NCI-H1105 treated with DMSO at 0.1 percent for 48 hours (cell line): ENCODE results near the gene BSND.
"Not testable (repeated sequence)": the region's sequence is repeated elsewhere in the genome, so short reads cannot be mapped to it uniquely, and the experiment has no call there.

ENCODE experiments used
- DNase-seq: peaks from one replicate; lab custom pipeline; 2025; lab: John Stamatoyannopoulos, UW

The BSND gene

GRCh38 chr1:55015731-55016620, 17.2 kb downstream of the BSND start:
- DNase-seq: no peak

- DNase-seq: no peak
Measured at GRCh38 chr1:55018395-55018794, 19.7 kb downstream of the BSND start.

DNA sequence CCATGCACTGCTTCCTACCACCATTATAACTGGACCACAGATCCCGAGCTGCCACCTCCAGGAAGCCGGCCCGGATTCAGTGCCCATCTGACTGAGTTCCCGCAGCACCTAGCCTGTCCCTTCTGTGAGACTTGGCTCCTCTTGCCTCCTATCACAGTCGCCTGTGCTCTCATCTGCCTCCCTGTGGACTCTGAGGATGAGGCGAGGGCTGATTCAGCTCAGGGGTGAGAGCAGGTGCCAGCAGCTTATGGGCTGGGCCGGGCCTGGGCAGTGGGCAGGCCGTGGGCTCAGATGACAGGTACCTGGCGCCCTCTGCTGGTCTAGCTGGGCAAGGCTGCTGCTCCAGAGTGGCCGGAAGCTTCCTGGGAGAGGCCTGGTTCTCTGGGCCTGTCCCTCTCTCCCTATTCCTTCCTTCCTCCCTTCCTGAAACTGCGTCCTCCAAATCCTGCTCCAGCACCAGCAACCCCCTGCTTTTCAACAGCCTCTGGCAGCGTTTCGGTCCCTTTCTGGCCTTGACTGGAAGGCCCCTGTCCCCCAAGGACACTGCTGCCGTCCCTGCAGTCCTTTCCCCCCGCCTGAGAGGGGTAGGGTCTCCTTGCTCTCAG, 23.3 kb downstream of the BSND start:
- DNase-seq: peak; percentile 63

GRCh38 chr1:55024163-55024562, 25.4 kb downstream of the BSND start:
- not testable (repeated sequence) for DNase-seq

DNA sequence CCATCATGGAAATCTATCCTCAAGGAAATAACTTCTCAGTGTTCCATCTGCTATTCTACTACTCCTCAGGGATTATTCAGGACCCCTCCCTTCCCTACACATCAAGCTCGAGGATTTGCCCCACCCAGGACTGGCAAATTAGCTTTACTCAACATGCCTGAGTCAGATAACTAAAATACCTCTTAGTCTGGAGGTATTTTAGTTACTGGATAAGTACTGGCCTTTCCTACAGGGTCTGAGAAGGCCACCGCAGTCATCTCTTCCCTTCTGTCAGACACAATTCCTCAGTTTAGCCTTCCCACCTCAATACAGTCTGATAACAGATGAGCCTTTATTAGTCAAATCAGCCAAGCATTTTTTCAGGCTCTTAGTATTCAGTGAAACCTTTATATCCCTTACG, 27.9 kb downstream of the BSND start:
- not testable (repeated sequence) for DNase-seq

- not testable (repeated sequence) for DNase-seq
Measured at GRCh38 chr1:55031098-55031497, 32.4 kb downstream of the BSND start.

- DNase-seq: no peak
Measured at GRCh38 chr1:55033265-55033614, 34.5 kb downstream of the BSND start.

- no peak for DNase-seq
Measured at GRCh38 chr1:55034476-55035133, 35.9 kb downstream of the BSND start.

GRCh38 chr1:55035904-55036303, 37.2 kb downstream of the BSND start:
- no peak for DNase-seq

DNA sequence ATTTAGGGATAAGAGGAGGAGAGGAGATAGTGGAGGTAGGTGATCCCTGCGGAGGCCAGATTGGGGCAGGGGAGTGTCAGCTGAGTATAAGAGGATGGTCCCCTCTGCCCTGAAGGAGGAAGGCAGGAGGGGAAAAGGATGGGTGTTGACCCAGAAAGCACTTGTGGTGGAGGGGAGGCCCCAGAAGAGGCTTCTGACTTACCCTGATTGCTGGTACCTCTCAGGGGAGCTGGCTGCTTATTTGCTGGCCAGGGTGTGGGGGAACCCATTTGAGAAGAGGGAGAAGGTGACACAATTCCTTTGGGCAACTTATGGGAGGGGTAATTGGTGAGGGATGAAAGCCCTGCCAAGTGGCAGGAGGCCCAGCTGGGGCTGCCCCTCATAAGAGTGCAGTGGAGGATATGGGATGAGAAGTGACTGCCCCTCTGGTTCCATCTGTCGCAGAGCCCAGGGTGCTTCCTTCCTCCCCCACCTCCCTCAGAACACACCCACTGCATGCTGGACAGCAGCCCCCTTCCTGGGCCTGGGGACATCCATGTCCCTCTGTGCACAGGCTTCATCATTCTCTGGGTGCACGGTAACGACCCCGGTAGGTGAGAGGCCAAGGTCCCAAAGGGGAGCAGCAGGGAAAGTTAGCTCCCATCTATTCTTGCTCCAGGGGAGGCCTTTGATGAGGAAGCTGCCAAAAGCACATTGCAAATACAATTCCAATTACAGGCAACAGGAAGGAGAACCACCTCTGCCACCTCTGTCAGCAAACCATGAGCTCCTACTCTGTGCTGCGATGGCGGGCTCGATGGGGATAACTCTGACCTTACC, 39.2 kb downstream of the BSND start:
- no peak for DNase-seq

DNA sequence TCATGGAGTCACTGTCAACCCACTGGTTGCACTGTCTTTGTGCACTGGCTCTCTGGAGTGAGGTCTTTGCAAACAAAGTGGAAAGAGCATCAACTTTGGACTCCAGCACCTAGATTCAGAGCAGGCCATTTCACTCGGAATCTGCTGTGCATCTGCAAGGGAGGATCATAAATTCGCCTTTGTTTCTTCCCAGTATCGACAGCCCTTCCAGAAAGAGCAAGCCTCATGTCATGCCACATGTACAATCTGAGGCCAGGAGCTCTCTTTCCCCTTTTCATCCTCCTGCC, 39.8 kb downstream of the BSND start:
- DNase-seq: no peak

DNA sequence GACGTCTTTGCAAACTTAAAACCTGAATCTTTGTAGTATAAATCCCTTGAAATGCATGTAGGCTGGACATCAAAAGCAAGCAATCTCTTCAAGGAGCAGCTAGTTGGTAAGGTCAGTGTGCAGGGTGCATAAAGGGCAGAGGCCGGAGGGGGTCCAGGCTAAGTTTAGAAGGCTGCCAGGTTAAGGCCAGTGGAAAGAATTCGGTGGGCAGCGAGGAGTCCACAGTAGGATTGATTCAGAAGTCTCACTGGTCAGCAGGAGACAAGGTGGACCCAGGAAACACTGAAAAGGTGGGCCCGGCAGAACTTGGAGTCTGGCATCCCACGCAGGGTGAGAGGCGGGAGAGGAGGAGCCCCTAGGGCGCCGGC, 40.2 kb downstream of the BSND start:
- DNase-seq: no peak

- DNase-seq: peak; percentile 18
Measured at GRCh38 chr1:55039342-55040082, 40.8 kb downstream of the BSND start, which contains the start of gene PCSK9. Gene PCSK9, plus strand, starts transcription at chr1:55039548. Its CDS starts 290 bp downstream, at chr1:55039838.

DNA sequence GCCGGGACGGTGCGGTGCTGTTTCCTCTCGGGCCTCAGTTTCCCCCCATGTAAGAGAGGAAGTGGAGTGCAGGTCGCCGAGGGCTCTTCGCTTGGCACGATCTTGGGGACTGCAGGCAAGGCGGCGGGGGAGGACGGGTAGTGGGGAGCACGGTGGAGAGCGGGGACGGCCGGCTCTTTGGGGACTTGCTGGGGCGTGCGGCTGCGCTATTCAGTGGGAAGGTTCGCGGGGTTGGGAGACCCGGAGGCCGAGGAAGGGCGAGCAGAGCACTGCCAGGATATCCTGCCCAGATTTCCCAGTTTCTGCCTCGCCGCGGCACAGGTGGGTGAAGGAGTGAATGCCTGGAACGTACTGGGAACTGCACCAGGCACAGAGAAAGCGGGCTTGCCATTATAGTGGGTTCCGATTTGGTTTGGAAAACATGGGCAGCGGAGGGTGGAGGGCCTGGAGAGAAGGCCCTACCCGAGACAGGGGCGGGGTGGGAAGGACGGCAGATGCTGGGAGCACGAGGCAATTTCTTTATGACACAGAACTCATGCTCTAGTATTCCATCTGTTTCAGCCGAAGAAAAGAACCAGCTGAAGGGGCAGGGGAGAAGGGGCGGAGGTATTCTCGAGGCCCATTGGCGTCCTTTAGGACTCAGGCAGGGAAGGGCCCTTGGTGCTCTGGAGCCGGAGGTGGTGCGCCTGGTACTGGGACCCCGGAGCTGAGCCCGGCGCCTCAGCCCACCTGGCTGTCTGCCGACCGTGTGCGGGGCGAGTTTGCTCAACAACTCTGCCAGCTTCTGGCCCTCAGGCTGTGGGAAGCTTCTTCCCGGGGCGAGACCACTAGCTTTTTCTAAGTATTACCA, 41.6 kb downstream of the BSND start:
- peak; percentile 30 for DNase-seq

- no peak for DNase-seq
Measured at GRCh38 chr1:55040933-55041494, 42.3 kb downstream of the BSND start.

DNA sequence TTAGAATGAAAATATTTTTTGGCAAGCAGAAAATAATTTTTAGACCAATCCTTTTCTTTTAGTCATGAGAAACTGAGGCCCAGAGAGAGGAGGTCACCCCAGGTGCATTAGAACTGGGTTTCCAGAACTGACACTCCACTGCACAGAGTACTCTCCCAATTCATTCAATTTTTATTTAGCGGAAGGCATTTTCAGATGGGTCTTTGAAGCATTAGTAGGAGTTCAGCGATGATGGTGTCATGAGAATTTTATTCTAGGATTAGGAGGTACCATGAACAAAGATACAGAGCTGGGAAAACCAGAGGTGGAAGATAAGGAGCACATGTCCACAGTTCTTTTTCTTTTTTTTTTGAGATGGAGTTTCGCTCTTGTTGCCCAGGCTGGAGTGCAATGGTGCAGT, 42.9 kb downstream of the BSND start:
- DNase-seq: no peak

- DNase-seq: no peak
Measured at GRCh38 chr1:55043011-55043410, 44.3 kb downstream of the BSND start.

GRCh38 chr1:55043726-55044125, 45.0 kb downstream of the BSND start:
- no peak for DNase-seq

GRCh38 chr1:55044617-55045397, 46.1 kb downstream of the BSND start:
- no peak for DNase-seq

DNA sequence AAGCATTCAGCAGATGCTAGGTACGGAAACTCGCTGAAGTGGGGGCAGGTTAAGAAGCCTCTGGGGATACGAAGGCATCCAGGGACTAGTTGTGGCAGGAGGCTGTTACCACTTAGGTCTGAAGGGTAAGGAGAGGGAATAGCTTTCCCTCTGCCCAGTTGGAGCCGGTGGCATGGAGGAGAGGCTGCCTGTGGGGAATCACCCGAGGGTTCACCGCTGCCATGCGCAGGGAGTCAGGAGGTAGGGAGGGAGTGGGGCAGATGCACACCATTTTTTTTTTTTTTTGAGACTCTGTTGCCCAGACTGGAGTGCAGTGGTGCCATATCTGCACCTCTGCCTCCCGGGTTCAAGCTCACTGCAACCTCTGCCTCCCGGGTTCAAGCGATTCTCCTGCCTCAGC, 46.7 kb downstream of the BSND start:
- DNase-seq: no peak
